Lung microvascular endothelial cell (primary cell): ENCODE measurements around the gene CENPQ. TPM values are rescaled to one million over a fixed set of nuclear protein-coding genes. Genes with fewer than 3 reads are reported as not detected.
A peak's percentile ranks its signal among the peaks of the same experiment; 100 is the strongest.

ENCODE experiments used
- DNase-seq, 2 donors: peaks; one replicate each; pipeline versions ENCODE4 v3.0.0 to v3.0.0-alpha.2; 2010; ENCODE audit warnings: low read depth in 2 of 2
- total RNA-seq: library from RNA; depleted of rRNA; stranded (reverse); fragments of >200 nt; gene quantifications from 2 replicates; pipeline ENCODE4 v1.2.1, GENCODE V29; 2014

The CENPQ gene
- total RNA-seq, 1 donor from 2014 or later = 2.0 TPM

- peak in 1 of 2 donors; percentile 63 for DNase-seq
Observed at GRCh38 chr6:49541210-49541724, 78.1 kb downstream of the CENPQ start.

GRCh38 chr6:49541936-49542335 is 78.8 kb downstream of the CENPQ start:
- no peak for DNase-seq

Other genes with a start within 250 kb of the CENPQ start
- gene MMUT, start 117 bp upstream of the CENPQ start, total RNA-seq = 10.2 and 10.9 TPM in 2 replicates
- gene GLYATL3, start 36.6 kb downstream of the CENPQ start, total RNA-seq = not detected in 2 replicates
- gene C6orf141, start 87.3 kb downstream of the CENPQ start, total RNA-seq = 21.6 and 61.3 TPM in 2 replicates
- not detected in 2 replicates for gene RHAG, start 173.5 kb downstream of the CENPQ start, total RNA-seq